Measurements from ENCODE around the gene PSME3IP1.

The PSME3IP1 gene

DNA sequence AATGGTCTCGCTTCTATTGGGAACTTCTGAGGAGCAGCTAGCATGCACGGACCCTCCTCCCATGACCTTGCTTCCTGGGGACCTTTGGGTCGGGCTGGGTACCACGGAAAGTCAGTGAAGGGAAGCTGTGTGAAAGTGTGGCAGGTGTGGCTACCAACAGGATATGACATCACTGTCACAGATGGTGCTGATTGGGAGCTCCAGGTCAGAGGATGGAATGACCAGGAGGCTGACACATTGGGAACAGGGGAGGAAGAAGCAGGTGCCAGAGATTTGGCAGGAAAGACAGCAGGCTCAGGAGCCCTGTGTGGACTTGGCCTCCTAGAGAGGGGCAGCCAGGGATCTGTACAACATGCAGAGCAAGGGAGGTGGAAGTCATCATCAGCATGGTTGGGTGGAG lies 59.4 kb downstream of the PSME3IP1 start:
- TF ChIP-seq CTCF (IDR thresholded peaks at IDR 0.05; ENCODE audit: low read depth, low read length, missing control alignments), result no peak
- no peak for DNase-seq (ENCODE audit: extremely low read depth, low read depth)
- H3K4me3 ChIP-seq (replicated peaks; ENCODE audit: low read depth, low read length), result no peak overlapping the region

- TF ChIP-seq CTCF (IDR thresholded peaks at IDR 0.05; ENCODE audit: low read depth, low read length, missing control alignments), result no peak
- H3K4me3 ChIP-seq (replicated peaks; ENCODE audit: low read depth, low read length), result no peak overlapping the region
- no peak for DNase-seq (ENCODE audit: extremely low read depth, low read depth)
Measured at GRCh38 chr16:57125969-57126368, 59.9 kb downstream of the PSME3IP1 start.

DNA sequence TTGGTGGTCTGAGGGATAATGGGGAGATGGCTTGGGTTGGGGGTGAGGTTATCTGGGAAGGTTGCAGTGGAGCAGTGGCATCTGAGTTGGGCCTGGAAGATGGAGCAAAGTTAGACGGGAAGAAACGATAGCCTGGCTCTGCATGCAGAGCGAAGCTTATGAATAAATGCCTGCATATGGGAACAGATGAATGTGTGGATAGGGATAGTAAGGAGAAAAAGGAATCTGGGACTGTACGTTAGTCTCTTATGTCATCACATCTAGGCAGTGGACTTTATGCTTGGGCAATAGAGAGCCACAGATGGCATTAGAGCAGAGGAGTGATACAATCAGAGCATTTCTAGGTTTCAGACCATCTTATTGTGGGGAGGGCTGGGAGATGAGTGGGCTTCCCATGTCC lies 60.5 kb downstream of the PSME3IP1 start:
- DNase-seq (ENCODE audit: extremely low read depth, low read depth), result no peak
- TF ChIP-seq CTCF (IDR thresholded peaks at IDR 0.05; ENCODE audit: low read depth, low read length, missing control alignments), result no peak
- no peak overlapping the region for H3K4me3 ChIP-seq (replicated peaks; ENCODE audit: low read depth, low read length)

- H3K4me3 ChIP-seq (replicated peaks; ENCODE audit: low read depth, low read length), result no peak overlapping the region
- DNase-seq (ENCODE audit: extremely low read depth, low read depth), result no peak
- TF ChIP-seq CTCF (IDR thresholded peaks at IDR 0.05; ENCODE audit: low read depth, low read length, missing control alignments), result no peak
Measured at GRCh38 chr16:57123974-57124674, 61.7 kb downstream of the PSME3IP1 start.

DNA sequence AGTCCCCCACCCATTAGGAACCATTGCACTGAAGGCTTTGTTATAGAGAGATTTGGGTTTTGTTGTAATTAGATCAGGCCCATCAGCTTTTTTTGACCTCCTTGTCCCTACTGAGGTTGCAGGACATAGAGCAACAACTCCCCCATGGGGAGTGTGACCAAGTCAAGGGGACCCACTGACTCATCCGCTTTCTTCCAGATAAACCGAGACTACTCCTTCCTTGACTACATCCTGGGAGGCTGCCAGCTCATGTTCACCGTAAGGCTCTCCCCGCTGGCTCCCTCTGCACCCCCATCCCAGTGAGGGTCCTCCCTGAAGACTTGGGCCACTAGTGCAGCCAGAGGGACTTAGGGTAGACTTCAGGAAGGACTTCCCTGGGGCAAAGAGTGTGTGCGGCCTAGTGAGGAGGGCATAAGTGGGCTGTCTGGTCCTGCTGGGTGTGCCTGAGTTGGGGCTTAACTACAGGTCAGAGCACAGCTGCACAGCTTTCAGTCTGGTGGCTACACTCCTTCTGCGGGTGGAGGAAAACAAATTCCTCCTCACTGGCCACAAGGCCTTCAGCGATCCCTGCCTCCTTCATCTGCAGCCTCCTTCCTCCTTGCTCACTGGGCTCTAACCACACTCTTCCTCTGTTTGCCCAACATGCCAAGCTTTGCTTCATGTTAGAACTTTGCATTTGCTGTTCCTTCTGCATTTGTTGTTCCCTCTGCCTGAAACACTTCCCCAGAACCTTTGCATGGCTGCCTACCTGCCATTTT lies 62.4 kb downstream of the PSME3IP1 start:
- DNase-seq (ENCODE audit: extremely low read depth, low read depth), result no peak
- no peak for TF ChIP-seq CTCF (IDR thresholded peaks at IDR 0.05; ENCODE audit: low read depth, low read length, missing control alignments)
- no peak overlapping the region for H3K4me3 ChIP-seq (replicated peaks; ENCODE audit: low read depth, low read length)

- no peak overlapping the region for H3K4me3 ChIP-seq (replicated peaks; ENCODE audit: low read depth, low read length)
- no peak for DNase-seq (ENCODE audit: extremely low read depth, low read depth)
- TF ChIP-seq CTCF (IDR thresholded peaks at IDR 0.05; ENCODE audit: low read depth, low read length, missing control alignments), result no peak
Measured at GRCh38 chr16:57118461-57119084, 67.3 kb downstream of the PSME3IP1 start.

Data from HFF-Myc (cell line).